HEK293T (cell line): Measurements from ENCODE around the gene LY6G5B.

Experiments
- ARNT ChIP-seq: fragments of 450-650 bp; IDR thresholded peaks from 2 replicates; pipeline ENCODE4 v1.6.1; 2017; ENCODE audit warnings: mild to moderate bottlenecking
- BHLHE40 ChIP-seq: fragments of 450-650 bp; IDR thresholded peaks from 2 replicates; pipeline ENCODE4 v1.6.1; 2016; ENCODE audit warnings: mild to moderate bottlenecking, moderate library complexity, borderline replicate concordance
- CTBP1 ChIP-seq: fragments of 450-650 bp; IDR thresholded peaks from 2 replicates; pipeline ENCODE4 v1.6.1; 2016; ENCODE audit warnings: borderline replicate concordance
- ELF4 ChIP-seq: fragments of 450-650 bp; IDR thresholded peaks from 2 replicates; pipeline ENCODE4 v1.6.1; 2017; ENCODE audit warnings: antibody characterized with exemption
- FOXA1 ChIP-seq: fragments of 450-650 bp; IDR thresholded peaks from 2 replicates; pipeline ENCODE4 v1.6.1; 2016; ENCODE audit warnings: mild to moderate bottlenecking
- FOXK2 ChIP-seq: fragments of 450-650 bp; IDR thresholded peaks from 2 replicates; pipeline ENCODE4 v1.6.1; 2016; ENCODE audit warnings: mild to moderate bottlenecking
- FOXM1 ChIP-seq: fragments of 450-650 bp; IDR thresholded peaks from 2 replicates; pipeline ENCODE4 v1.6.1; 2017; ENCODE audit warnings: mild to moderate bottlenecking, borderline replicate concordance
- HDGF ChIP-seq: fragments of 450-650 bp; IDR thresholded peaks from 2 replicates; pipeline ENCODE4 v1.6.1; 2017; ENCODE audit warnings: antibody characterized with exemption, borderline replicate concordance
- L3MBTL2 ChIP-seq: fragments of 450-650 bp; conservative IDR thresholded peaks from 2 replicates; pipeline ENCODE4 v1.6.1; 2016; ENCODE audit warnings: mild to moderate bottlenecking
- NFRKB ChIP-seq: fragments of 450-650 bp; IDR thresholded peaks from 2 replicates; pipeline ENCODE4 v1.6.1; 2016; ENCODE audit warnings: mild to moderate bottlenecking, moderate library complexity
- SP1 ChIP-seq: fragments of 450-650 bp; IDR thresholded peaks from 2 replicates; pipeline ENCODE4 v1.6.1; 2017
- SUZ12 ChIP-seq: fragments of 450-650 bp; IDR thresholded peaks from 2 replicates; pipeline ENCODE4 v1.6.1; 2016; ENCODE audit warnings: mild to moderate bottlenecking
- TF ChIP-seq, protein P1 (sequence below): fragments of 450-650 bp; IDR thresholded peaks from 2 replicates; pipeline ENCODE4 v1.6.1; 2016

DNA sequence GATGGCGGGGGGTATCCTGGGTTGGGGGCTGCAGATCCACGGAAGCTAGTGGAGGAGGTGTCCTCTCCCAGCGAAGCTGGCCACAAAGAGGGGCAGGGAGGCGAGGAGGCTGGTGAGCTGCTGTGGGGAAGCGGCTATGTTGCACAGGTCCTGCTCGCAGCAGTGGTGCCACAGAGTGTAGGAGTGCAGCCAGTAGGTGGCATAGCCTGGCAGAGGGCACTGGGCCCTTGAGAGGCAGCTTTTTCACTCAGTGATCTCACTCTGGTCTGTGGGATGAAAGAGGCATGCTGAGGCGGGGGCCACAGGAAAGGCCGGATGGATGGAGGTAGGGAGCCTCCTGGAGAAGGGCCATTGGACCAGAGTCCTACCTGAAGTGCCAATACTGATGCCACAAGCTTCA lies 42.5 kb downstream of the LY6G5B start:
- TF ChIP-seq ELF4 (no peak), SUZ12 (no peak), HDGF (no peak), BHLHE40 (no peak), FOXK2 (no peak), FOXA1 (no peak), SP1 (no peak), ARNT (no peak), FOXM1 (no peak), NFRKB (no peak), L3MBTL2 (no peak), CTBP1 (no peak)
- TF ChIP-seq, protein P1, sequence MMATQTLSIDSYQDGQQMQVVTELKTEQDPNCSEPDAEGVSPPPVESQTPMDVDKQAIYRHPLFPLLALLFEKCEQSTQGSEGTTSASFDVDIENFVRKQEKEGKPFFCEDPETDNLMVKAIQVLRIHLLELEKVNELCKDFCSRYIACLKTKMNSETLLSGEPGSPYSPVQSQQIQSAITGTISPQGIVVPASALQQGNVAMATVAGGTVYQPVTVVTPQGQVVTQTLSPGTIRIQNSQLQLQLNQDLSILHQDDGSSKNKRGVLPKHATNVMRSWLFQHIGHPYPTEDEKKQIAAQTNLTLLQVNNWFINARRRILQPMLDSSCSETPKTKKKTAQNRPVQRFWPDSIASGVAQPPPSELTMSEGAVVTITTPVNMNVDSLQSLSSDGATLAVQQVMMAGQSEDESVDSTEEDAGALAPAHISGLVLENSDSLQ = no peak
